ENCODE data around the gene DUSP6. TPM values are rescaled to one million over a fixed set of nuclear protein-coding genes. Genes with fewer than 3 reads are reported as not detected.

Gene DUSP6
- total and polyA plus RNA-seq, 9 of the 15 experiments (the other 6 are each of a cell fraction or from before 2014, with no cell fraction given), result 0.04 to 0.60 (median 0.08) TPM; not detected in 2

GRCh38 chr12:89348894-89349699 lies 3.2 kb downstream of the DUSP6 start (continued):
- TF ChIP-seq SMARCB1 (IDR thresholded peaks at IDR 0.05; ENCODE audit: insufficient read length, low read depth) (no peak), U2AF2 (optimal IDR thresholded peaks at IDR 0.05; ENCODE audit: low read depth, low read length) (no peak), ZNF398 (CRISPR knock-in tag; IDR thresholded peaks at IDR 0.05) (no peak), HINFP (tag; conservative IDR thresholded peaks at IDR 0.05; ENCODE audit: low read depth) (no peak), ELF2 (CRISPR knock-in tag; IDR thresholded peaks at IDR 0.05) (no peak), TSC22D4 (tag; IDR thresholded peaks at IDR 0.05) (no peak), MCM7 (IDR thresholded peaks at IDR 0.05) (no peak)
- TF ChIP-seq, protein P1, sequence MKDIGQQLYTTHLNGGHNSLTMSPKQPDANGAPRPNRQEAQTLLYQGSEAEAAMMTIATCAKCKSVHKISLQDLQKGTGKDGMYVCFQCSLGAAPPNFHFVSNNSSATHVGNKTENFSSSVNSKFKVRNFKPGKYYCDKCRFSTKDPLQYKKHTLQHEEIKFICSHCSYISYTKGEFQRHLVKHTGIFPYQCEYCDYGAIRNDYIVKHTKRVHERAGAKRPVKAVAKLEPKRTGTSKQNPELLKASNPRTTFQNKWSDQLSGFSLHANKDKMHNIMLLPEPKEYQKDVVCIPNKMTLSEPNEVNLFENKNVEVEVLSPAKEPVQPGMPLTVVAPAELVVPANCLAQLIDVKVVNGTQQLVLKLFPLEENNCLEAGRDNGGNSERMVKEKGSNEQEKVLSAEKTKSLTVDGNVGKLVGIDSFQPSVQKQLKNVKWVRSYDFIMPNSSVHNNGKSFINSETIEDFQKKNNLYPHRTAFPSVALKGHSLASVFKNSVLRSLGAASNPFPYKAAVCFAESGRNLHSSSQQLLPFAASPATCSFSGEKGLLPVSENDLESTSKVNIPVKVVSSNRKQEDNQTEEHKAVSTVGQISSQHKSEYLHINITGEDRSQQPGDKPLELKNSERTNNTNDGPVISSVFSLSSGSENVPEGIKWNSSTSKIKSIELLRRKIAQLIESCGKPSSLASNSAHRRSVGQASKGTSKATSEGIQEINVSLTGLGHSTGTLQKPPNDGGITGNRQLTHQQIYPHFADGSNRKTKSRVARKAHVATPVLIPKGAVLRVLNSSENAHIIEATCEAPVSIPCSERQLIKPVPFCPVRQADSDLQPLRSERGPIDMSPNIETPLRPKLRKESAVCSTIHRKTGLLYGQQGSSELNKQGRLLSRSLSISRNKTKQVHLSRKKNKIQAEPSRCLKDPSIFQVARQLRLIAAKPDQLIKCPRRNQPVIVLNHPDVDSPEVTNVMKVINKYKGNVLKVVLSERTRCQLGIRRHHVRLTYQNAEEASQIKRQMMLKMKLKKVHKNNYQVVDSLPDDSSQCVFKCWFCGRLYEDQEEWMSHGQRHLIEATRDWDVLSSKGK (CRISPR knock-in tag; IDR thresholded peaks at IDR 0.05), result no peak

Data from K562 (cell line).